Muscle of leg (tissue), 11 donors: ENCODE results near the gene RPE. TPM values are rescaled to one million over a fixed set of nuclear protein-coding genes. Genes with fewer than 3 reads are reported as not detected.

Source experiments
- DNase-seq: peaks from one replicate; pipeline ENCODE4 v3.0.0; 2013
- H3K27ac ChIP-seq: one replicate; pipeline ENCODE4 v1.5.1; 2013; ENCODE audit warnings: mild to moderate bottlenecking, low read length, control low read depth
- H3K27me3 ChIP-seq: one replicate; pipeline ENCODE4 v1.6.1; 2013; ENCODE audit warnings: low read length; ENCODE audit not compliant: control insufficient read depth, insufficient read depth
- H3K36me3 ChIP-seq: one replicate; pipeline ENCODE4 v1.6.1; 2013; ENCODE audit warnings: low read length; ENCODE audit not compliant: control insufficient read depth, insufficient read depth
- H3K4me1 ChIP-seq: one replicate; pipeline ENCODE4 v1.6.1; 2013; ENCODE audit warnings: low read length; ENCODE audit not compliant: control insufficient read depth, insufficient read depth
- H3K4me3 ChIP-seq: one replicate; pipeline ENCODE4 v1.5.1; 2013; ENCODE audit warnings: low read length, control low read depth
- H3K9me3 ChIP-seq: replicated peaks from 2 replicates; pipeline ENCODE4 v1.6.1; 2013; ENCODE audit warnings: low read depth, low read length; ENCODE audit not compliant: control insufficient read depth
- WGBS: methylation state at CpG from one replicate; pipeline ENCODE4 v1.1.5; 2013; ENCODE audit warnings: missing lambda C conversion rate; ENCODE audit not compliant: insufficient coverage; 5-methylcytosine and 5-hydroxymethylcytosine counted together
- polyA plus RNA-seq, 8 donors: library from polyadenylated mRNA; unstranded; fragments of 120-200 nt; gene quantifications; one replicate each; pipeline versions ENCODE4 v1.2.1 to v1.2.3, GENCODE V29; 2013; ENCODE audit warnings: inconsistent platforms in 1 of 8, low replicate concordance in 1 of 8; ENCODE audit not compliant: insufficient read length in 8 of 8, insufficient read depth in 1 of 8
- total RNA-seq: library from RNA; stranded (reverse); fragments of 120-200 nt; gene quantifications from one replicate; pipeline ENCODE4 v1.2.4, GENCODE V29; 2013

RPE gene
- total and polyA plus RNA-seq, 9 donors: 22.6 to 34.3 (median 28.0) TPM

DNA sequence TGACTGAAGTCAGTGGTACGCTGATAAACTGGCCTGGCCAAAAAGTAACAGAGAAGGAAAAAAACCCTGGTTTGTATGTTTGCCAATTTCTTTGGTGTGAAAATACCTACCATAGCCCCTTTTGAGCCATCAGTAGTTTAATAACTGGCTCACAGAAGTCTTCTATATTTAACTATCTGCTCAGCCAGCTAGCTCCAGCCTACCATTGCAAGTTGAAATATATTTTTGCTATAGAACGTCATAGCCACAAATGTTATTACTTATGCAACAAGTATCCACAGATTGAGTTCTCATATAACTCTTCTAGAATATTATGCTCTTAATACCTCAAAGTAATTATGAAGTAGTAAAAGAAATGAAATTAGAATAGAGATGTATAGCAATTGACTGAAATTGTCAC lies 25.2 kb downstream of the RPE start:
- no CpG with 5 or more reads among the region's 2 CpGs for WGBS
- Histone ChIP-seq H3K4me1 (no peaks in the 10 kb centered on the region), H3K27ac (no peak overlapping the region), H3K36me3 (peaks cover 4% of the 10 kb centered on the region), H3K27me3 (no peaks in the 10 kb centered on the region), H3K4me3 (no peak overlapping the region), H3K9me3 (no peaks in the 10 kb centered on the region)
- no peak for DNase-seq

DNA sequence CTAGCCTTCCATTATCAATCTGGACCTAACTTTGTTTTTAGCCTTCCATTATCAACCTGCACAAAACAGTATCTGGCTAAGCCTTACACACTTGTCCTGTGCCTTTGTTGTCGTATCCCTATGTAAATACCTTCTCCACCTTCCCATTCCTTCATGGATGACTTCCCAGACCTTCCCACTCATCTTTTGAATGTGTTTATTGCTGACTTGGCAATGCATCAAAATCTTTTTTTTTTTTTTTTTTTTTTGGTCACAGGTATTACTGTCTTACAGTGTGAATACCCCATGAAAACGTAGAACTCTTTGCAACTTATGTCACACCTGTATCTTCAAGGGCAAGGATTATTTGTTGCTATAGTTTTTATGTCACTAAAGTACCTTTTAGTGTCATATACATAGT lies 25.7 kb downstream of the RPE start:
- no peaks in the 10 kb centered on the region for H3K4me1 ChIP-seq
- DNase-seq: no peak
- peaks cover 4% of the 10 kb centered on the region for H3K36me3 ChIP-seq
- no peaks in the 10 kb centered on the region for H3K9me3 ChIP-seq
- WGBS: no CpG with 5 or more reads among the region's 2 CpGs
- no peaks in the 10 kb centered on the region for H3K27me3 ChIP-seq
- H3K4me3 ChIP-seq: no peak overlapping the region
- no peak overlapping the region for H3K27ac ChIP-seq

DNA sequence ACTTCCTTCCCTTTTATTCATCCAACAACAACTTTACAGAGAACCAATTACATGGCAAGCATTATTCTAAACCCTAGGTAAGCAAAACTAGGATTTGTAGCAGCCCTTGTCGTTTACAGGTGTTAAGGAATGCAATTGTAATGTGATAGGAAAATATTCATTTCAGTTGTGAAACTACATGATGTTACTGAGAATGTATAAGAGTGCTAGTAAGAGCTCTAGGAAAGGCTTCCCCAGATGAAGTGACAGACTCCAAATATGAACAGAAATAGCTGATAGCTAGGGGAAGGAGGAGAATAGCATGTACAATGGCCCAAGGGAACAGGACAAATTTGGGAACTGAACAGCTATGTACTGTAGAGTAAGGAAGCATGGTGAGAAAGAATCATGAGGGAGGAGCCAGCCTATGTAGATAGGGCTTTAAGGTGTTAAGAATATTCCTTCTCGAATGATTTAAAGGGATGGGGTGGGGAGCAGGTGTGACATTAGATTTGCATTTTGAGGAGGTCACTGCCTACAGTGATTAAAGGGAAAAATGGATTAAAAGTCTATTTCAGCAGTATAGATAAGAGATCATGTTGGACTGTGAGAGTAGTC lies 31.7 kb downstream of the RPE start:
- Histone ChIP-seq H3K36me3 (no peaks in the 10 kb centered on the region), H3K4me3 (no peak overlapping the region), H3K27ac (no peak overlapping the region), H3K27me3 (no peaks in the 10 kb centered on the region), H3K9me3 (no peaks in the 10 kb centered on the region), H3K4me1 (no peaks in the 10 kb centered on the region)
- WGBS: 81% methylated on average over 2 of the region's 2 CpGs
- DNase-seq: no peak

DNA sequence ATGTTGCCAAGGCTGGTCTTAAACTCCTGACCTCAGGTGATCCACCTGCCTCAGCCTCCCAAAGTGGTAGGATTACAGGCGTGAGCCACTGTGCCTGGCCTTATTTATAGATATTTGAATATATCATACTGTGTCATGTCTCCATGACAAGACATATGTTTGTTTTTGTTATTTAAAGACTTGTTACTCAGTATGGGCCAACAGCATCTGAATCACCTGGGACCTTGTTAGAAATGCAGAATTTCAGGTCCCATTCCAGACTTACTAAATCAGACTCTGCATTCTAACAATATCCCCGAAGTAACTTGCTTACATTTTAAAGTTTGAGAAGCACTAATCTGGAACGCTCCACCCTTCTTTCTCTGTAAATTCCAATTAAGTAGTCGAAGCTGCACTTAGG lies 33.2 kb downstream of the RPE start:
- no peaks in the 10 kb centered on the region for H3K27me3 ChIP-seq
- H3K9me3 ChIP-seq: no peaks in the 10 kb centered on the region
- 97% methylated on average over 3 of the region's 4 CpGs for WGBS
- no peaks in the 10 kb centered on the region for H3K4me1 ChIP-seq
- no peak for DNase-seq
- no peak overlapping the region for H3K4me3 ChIP-seq
- H3K27ac ChIP-seq: no peak overlapping the region
- no peaks in the 10 kb centered on the region for H3K36me3 ChIP-seq

DNA sequence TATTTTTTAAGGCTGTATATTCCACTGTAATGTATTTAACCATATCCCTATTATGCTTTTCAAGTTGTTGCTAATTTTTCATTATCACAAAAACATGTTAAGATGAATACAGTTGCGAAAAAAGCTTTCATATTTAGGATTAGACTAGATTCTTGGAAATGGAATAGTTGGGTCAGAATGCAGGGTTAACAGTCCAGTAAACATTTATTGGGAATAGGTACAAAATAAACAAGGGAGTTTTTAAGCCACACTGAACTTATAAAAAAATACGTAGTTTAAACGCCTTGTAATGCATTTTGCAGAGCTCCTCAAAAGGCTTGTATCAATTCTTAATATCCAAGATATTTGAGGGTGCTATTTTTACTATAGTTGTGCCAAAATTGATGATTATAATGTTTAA lies 35.6 kb downstream of the RPE start:
- WGBS: no CpG with 5 or more reads among the region's 3 CpGs
- no peaks in the 10 kb centered on the region for H3K27me3 ChIP-seq
- H3K36me3 ChIP-seq: no peaks in the 10 kb centered on the region
- H3K27ac ChIP-seq: no peak overlapping the region
- H3K4me3 ChIP-seq: no peak overlapping the region
- DNase-seq: no peak
- H3K9me3 ChIP-seq: no peaks in the 10 kb centered on the region
- no peaks in the 10 kb centered on the region for H3K4me1 ChIP-seq

DNA sequence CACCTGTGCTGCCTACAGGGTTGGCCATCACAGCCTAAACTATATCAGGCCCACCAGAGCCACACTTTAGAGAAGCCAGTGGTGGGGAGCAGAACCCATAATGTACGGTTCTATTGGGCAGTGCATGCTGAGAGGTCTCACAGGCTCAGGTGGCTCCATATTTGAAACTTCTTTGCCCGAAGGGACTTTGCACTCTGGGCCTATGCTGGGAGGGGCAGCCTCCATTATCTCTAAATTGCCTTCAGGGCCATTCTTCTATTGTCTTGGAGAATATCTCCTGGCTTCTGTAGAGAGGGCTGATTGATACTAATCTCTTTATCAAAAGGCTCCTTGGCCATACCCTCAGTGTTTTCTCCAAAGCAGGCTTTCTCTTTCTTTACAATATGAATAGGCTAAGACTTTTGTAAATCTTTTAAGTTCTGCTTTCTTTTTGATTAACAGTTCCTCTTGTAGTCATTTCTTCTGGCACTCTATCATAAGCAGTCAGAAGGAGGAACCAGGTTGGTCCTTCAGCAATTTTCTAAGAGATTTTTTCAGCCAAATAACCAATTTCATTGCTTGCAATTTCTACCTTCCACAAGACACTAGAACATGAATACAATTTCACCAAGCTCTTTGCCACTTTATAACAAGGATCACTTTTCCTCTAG lies 44.5 kb downstream of the RPE start:
- no peak for DNase-seq
- H3K4me3 ChIP-seq: no peak overlapping the region
- peaks cover 6% of the 10 kb centered on the region for H3K9me3 ChIP-seq
- H3K27ac ChIP-seq: no peak overlapping the region
- peaks cover 2% of the 10 kb centered on the region for H3K4me1 ChIP-seq
- peaks cover 4% of the 10 kb centered on the region for H3K36me3 ChIP-seq
- no peaks in the 10 kb centered on the region for H3K27me3 ChIP-seq
- WGBS: no CpG with 5 or more reads among the region's 2 CpGs

DNA sequence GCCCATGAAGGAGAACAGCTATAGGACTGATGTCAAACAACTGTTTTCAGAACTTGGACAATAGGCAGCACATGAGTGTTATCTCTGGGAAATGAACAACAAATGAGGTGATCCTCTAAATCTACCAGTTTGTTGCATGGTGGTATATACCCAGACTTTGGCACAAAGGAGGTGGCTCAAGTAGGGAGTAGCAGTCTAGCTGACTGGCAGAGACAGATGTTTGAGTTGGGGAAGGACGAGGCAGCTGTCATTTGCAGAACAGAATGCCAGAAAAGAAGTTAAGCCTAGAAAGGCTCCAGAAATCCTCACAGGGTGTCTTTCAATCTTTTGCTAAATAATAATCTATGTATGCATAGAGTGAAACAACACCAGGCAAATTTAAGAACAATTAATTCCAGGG lies 47.4 kb downstream of the RPE start:
- DNase-seq: peak; percentile 77

DNA sequence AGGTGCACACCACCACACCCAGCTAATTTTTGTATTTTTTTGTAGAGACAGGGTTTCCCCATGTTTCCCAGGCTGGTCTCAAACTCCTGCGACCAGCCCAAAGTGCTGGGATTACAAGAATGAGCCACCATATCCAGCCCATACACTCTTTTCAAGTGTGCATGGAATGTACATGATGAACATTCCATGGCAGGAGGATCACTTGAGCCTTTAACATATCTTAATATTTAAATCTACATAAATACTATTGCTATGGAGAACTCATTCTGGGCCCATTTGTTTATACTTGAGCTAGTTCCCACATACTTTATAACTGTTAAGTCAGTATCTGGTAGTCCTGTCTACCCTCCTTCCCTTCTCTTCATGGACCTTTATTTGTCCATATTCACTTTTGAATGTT lies 48.4 kb downstream of the RPE start:
- whole genome bisulfite sequencing: no CpG with 5 or more reads among the region's 1 CpG
- H3K4me3 ChIP-seq: no peak overlapping the region
- peaks cover 9% of the 10 kb centered on the region for H3K36me3 ChIP-seq
- H3K4me1 ChIP-seq: peaks cover 2% of the 10 kb centered on the region
- peaks cover 17% of the 10 kb centered on the region for H3K9me3 ChIP-seq
- no peak overlapping the region for H3K27ac ChIP-seq
- no peak for DNase-seq
- H3K27me3 ChIP-seq: no peaks in the 10 kb centered on the region

More for the DNA sequence above, 47.4 kb downstream of the RPE start:
- Histone ChIP-seq H3K27ac (peak overlapping the region; percentile 33), H3K36me3 (peaks cover 5% of the 10 kb centered on the region), H3K4me1 (peaks cover 2% of the 10 kb centered on the region), H3K9me3 (peaks cover 11% of the 10 kb centered on the region), H3K4me3 (no peak overlapping the region), H3K27me3 (no peaks in the 10 kb centered on the region)
- WGBS: no CpG with 5 or more reads among the region's 1 CpG

DNA sequence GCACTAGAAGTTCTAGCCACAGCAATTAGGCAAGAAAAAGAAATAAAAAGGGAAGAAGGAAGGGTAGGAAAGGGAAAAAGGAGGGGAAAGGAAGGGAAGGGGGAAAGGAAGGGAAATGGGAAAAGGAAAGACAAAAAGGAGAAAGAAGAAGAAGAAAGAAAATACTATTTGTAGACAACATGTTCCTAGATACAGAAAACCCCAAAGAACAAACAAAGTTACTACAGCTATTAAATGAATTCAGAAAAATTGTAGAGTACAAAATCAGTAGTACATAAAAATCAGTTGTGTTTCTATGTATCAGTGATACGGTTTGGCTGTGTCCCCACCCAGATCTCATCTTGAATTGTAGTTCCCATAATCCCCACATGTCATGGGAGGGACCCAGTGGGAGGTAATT lies 52.3 kb downstream of the RPE start:
- no peak overlapping the region for H3K27ac ChIP-seq
- no CpG with 5 or more reads among the region's 1 CpG for WGBS
- H3K9me3 ChIP-seq: peaks cover 14% of the 10 kb centered on the region

DNA sequence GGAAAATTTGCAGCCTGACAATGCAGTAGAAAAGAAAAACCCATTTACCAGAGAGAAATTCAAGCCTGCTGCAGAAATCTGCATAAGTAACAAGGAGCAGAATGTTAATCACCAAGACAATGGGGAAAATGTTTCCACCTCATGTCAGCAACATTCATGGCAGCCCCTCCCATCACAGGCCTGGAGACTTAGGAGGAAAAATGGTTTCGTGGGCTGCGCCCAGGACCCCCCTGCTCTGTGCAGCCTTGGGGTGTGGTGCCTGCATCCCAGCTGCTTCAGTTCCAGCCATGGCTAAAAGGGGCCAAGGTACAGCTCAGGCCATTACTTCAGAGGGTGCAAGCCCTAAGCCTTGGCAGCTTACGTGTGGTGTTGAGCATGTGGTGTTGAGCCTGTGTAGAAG lies 53.4 kb downstream of the RPE start:
- Histone ChIP-seq H3K4me3 (no peak overlapping the region), H3K27ac (no peak overlapping the region), H3K27me3 (no peaks in the 10 kb centered on the region), H3K9me3 (peaks cover 14% of the 10 kb centered on the region), H3K36me3 (peaks cover 12% of the 10 kb centered on the region), H3K4me1 (no peaks in the 10 kb centered on the region)
- no peak for DNase-seq
- 100% methylated on average over 3 of the region's 3 CpGs for WGBS

More for the DNA sequence above, 52.3 kb downstream of the RPE start:
- H3K36me3 ChIP-seq: peaks cover 12% of the 10 kb centered on the region
- peaks cover 2% of the 10 kb centered on the region for H3K4me1 ChIP-seq
- H3K27me3 ChIP-seq: no peaks in the 10 kb centered on the region
- no peak overlapping the region for H3K4me3 ChIP-seq
- no peak for DNase-seq
